ENCODE results near the gene SLC39A13.

The SLC39A13 gene

DNA sequence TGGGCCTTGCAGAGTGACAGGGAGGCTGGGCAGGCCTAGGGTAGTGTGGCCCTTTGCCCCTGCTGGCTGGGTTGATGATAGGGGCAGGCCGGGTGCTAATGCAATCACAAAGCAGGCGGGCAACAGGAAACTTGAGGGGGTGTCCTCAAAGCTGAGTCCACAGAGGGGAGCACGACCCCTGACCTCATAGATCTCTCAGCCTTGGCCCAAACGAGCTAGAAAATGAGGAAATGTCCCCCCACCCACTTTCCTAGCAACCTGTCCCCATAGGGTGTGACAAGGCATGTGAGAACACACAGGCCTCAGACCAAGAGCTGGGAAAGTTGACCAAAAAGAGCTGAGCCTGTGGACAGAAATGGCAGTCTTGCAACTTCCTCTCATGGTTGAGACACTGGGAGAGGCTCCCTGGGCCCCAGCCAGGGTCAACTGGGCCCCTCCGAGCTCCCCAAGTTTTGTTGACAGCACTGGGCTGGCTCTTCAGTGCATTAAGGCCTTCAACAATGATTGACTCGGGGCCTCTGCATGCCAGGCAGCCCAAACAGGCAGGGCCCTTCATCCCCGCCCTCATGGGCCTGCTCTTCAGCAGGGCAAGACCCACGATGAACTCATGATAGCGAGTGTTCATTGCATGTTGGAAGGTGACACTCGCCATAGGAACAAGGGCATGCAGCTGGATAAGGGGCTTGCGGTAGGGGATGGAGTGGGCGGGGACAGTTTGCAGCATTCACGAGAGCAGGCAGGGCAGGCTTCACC, 20.3 kb upstream of the SLC39A13 start:
- no peak for DNase-seq

DNA sequence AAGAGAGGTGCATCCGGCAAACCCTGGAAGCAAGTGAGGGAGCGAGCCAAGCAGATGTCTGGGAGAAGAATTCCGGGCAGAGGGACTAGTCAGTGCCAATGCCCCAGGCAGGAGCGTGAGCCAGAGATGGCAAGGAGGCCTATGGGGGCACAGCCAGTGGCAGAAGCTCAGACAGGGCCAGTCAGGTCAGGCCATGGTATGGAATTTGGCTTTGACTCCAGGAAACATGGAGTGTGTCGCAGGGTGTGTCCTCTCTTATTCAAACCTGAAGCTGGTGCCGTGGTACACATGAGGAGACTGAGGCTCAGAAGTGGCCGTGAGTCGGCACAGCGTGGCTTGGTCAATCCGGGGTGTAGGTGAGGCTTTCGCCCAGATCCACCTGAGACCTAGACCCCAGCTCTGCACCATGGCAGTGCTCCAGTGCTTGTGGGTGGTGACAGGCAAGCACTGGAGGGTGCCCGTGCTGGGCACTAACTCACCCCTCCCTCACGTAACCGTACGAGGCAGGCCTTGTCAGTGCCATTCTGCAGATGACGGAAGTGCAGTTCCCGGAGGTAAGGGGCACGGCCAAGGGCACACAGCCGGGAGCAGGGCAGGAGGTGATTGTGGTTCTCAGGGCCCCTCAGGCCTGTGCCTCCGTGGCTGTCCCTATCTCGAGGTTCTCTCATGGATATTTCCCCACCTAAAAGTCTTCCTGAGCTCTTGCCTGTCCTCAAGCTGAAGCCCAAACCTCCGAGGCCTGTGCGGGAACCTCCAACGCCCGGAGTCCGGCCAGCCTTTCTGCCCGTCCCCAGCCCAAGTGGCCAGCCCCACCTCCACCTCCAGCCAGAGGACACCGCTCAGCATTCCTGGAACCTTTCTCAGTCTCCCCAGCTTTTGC, 19.5 kb upstream of the SLC39A13 start:
- no peak for DNase-seq

DNA sequence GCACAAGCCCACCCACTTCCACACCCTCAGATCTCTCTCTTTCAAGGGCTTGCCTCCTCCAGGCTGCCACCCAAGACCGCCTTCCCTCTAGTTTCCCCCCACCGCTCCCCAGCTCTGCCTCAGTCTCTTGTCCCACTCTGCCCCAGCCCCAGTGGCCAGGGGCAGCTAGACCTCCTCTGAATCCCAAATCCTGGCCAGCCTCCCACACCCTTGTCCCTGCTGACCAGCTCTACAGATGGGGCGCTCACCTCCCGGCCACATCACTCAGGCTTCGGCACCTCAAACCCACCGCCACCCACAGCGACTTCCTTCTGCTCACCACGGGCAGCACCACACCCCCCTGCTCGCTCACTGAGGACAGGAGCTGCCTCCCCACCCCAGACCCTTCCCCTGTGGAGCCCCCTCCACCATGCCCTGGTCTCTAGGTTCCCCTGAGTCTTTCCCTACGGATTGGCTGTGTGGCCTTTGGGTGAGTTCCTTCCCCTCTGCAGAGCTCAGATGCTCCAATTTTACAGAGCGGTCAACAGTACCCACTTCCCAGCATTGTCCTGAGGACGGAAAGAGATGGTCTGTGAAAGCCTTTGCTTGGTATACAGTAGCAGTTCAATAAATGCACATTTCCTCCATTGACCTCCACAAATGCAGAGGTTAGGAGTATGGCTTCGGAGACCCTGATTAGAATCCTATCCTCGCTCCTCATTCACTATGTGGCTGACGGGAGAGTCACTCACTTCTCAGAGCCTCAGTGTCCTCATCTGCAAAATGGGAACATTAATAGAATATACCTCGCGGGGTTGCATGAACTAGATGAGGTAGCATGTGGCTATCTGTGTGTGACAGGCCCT, 18.6 kb upstream of the SLC39A13 start:
- DNase-seq = no peak

DNA sequence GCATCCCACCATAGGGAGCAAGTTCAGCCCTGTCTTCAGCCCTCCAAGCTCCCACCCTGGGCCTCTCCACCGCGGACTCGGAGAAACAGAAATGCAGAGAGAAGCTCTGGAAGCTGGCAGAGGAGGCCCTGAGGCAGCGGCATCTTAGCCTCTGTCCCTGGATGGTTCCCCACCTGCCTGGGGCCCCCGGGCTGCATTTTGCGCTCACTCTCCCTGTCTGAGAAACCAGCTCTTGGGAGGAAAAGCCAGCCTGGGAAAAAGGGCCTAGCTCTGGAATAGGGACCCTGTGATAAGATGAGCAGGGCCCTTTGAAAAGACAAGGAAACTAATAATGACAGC, 18.0 kb upstream of the SLC39A13 start:
- no peak for DNase-seq

DNA sequence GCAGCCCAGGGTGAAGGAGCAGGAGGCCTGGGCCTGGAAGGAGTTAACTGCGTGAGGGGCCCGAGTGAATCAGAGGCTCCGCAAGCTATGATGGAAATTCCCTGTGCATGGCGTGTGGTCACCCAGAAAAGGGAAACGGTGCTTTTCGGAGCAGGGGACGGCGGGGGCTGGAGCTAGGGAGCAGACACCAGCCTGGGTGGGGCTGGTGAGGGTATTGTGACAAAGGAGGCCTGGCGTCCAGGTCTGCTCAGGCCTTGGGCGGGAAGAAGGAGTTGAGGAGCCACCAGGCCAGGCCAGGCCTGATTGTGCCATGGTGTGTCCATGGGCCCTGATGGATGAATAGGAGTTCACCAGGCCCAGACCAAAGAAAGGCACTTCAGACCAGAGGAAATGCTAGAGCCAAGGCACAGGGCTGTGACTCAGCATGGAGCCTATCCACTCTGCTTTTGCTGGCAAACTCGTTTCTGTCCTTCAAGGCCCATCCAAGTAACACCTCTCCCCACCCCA, 17.3 kb upstream of the SLC39A13 start:
- DNase-seq = no peak

DNA sequence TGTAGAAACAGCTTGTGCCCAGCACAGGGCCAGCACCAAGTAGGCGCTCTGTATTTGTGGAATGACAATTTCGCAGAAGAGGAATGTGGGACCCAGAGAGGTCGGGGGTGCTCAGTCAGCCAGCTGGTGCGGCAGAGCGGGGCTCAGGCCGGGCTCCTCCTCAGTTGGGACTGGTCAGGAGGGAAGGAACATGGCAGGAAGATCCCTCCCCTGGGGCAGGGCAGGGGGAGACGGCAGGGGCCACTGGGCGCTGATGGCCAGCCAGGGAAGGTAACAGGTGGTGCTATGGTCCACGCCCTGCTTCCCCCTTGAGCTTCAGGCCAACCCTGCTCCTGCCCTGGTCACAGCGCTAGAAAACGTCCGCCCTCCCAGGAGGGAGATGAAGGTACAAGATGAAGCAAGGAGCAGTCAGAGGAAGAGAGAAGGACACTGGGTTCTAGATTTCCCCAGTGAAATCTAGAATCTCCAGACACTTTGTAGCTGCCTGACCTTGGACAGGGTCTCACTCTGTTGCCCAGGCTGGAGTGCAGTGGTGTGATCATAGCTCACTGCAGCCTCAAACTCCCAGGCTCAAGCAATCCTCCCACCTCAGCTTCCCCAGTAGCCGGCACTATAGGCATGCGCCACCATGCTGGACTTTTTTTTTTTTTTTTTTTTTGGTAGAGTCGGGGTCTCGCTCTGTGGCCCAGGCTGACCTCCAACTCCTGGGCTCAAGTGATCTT, 16.5 kb upstream of the SLC39A13 start:
- no peak for DNase-seq

DNA sequence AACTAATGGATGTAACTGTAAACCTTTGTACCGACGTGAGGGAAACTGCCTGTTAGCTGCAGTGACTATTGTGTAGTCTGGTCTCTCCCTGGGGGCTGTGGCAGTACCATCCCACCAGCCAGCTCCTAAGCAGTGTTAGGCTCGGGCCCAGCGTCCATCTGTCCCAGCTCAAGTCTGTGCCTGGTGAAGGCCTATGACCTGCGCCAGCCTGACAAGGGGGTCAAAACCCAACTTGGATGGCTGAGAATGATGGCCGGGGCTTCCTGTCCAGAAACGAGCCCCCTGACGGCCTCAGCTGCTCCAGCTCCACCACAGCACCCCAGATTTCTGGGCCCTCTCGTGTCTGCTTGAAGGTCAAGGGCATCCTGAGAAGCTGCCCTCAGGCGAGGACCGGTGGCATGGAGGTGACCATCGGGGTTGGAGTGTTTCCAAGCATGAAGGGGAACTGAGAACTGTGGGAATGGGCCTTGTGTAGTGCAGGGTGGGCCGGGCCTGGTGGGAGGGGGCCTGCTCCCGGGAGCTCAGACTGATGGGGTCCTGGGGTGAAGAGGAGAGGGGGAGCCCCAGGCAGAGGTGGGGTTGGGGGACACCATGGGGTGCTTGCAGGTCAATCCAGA, 15.7 kb upstream of the SLC39A13 start:
- no peak for DNase-seq

DNA sequence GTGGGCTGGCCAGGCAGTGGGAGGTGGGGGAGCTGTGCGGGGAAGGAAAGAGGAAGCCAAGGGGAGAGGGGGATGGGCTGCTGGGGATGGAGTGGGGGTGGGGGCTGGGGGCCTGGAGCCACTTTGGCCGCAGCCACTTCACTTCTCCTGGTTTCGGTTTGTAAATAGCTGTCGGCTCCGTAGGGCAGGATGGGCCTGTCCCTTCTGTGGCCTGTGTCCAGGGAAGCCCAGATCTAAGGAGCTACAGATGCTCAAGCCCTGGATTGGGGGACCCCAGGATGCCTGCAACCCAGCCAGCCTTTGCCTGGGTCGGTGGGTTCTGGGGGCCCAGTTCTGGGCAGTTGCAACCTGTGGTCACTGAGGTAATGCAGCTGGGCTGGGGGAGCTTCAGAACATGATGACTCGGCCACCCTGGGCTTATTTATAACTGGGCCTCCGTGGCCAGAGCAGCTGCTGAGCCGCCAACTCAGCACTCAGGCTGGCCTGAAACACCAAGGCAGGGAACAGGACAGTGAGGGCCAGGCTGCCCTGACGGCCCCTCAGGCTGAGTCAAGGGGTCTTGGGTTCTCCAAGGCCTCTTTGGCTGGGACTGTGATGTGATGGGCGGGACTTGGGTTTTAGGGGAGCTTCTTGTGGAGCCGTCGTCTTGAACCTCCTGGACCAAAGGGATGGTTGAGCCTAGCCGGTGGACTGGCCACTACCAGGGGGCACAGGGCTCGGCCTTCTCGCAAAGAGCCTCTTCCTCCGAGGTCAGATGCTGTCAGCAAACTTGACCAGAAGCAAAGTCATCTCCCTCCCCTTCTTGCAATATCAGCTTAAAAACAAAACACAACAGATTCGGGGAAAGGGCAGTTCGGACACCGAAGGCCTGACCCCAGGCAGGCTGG, 15.0 kb upstream of the SLC39A13 start:
- no peak for DNase-seq

DNA sequence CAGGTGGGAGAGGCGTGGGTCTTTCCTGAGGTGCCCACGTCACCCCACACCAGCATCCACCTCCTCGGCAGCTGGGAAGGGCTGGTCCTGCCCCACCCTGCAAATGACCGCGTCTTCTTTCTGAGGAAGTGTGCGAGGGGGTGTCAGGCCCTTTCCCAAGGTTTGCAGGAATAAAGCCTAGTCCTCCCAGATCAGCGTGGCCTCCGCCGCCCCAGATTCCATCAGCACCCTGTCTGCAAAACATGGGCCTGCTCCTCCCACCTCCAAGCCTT, 14.4 kb upstream of the SLC39A13 start:
- DNase-seq = no peak

DNA sequence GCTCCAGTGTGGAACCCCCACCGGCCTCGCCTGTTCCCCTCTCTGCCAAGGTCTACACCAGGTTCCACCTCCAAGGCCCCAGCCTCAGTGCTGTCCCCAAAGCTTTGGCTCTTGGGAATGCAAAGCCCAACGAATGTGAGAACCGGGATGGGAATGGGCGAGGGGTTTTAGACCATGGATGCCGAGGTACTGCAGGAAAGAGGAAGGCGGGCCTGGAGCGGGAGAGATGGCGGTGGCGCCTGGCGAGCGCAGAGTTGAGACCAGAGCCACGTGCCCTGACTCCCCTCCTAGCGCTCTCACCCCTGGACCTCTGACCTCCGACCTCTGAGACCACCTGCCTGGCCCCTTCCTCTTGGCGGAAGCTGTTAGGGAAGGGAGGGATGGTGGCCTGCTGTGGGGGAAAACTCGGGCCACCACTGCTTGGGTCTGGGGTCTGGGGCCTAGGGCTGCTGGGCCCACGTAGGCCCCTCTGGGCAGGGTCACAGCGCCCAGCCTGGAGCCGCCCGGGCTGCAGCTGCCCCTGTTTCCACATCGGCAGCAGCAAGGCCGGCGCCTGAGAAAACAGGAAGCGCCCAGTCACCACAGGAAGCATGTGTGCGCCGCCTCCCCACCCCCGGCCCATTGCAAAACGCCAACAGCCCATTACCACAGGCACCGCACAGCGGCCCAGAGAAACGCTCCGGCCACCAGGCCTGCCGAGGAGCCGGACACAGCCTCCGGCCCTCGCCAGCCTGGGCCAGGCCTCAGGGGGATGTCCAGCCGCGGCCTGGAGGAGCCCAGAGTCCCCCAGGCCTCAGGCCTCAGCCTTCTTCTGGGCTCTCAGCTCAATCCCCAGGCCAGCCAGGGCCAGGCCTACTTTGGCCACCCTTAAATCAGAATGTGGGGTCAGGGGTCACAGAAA, 13.8 kb upstream of the SLC39A13 start:
- no peak for DNase-seq

DNA sequence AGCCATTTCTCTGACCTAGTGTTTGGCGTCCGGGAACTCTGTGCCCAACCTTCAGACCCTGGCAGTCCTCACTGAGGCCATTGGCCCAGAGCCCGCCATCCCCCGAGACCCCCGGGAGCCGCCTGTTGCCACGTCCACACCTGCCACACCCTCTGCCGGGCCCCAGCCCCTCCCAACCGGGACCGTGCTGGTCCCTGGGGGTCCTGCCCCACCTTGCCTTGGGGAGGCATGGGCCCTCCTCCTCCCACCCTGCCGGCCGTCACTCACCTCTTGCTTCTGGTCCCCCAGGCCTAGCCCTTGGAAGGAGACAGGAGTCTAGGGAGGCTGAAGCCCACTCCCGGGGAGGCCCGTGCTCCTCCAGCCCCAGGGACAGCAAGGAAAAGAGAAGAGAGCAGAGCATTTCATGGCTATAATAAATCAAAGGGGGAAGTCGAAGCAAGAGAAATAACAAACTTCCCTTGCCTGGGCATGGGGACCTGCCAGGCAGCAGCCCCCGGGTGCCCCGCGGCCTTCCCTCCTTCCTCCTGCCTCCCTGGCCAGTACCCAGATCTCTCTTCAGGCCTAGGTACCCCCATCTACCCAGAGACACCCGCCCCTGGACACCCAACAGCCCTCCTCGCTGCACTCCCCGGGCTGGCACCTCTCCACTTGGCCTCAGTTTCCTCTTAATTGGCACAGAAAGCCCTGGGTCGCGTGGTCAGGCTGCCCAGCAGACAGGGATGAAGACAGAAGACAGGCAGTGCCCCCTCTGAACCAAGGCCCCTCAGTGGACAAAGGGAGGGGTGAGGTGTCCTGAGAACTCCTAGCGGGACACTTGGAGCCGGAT, 13.0 kb upstream of the SLC39A13 start:
- no peak for DNase-seq

DNA sequence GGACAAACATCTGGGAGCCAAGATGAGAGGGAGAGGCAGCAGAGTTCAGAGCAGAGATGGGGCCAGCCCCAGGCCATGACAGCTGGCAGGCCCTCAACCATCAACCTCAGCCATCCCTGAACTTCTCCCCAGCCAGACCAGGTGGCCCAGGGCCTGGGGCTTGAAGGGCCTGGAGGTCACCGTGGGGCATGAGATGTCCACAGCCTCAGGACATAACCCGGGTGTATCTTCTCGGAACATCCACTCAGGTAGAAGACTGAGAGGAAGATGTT, 12.4 kb upstream of the SLC39A13 start:
- no peak for DNase-seq

DNA sequence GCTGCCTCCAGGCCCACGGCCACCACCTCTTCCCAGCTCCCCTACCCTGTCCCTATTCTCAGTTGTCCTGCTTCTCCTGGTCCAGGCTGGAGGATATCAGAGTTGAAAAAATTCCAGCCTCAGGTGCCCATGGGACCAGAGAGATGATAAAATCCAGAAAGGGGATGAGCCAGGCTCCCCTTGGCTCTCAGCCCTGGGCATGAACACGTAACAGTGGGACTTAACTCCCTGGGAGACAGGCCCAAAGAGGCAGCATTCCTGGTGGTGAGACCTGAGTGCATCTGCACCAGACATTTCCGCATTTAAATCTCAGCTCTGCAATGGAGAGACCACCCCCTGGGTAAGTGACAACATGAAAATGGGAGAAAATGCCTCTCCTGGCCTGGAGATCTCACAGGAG, 10.4 kb upstream of the SLC39A13 start:
- DNase-seq = no peak

DNA sequence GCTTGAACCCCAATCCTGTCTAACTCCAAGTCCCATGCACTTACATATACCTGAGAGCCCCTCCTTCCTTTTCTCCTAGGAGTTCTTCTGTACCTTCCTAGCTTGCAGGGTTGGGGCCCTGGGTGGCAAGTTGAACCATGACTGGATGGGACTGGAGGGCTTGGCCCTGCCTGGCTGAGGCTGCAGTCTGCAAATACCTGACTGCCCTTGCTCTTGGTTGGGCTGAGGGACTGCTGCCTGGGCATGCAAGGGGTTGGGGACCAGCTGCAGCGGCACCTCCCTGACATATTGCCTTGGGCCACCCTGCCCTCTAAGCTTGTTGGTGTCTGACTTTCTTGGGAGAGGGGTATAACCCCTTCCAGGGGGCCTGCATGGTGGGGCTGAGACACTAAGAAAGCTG, 9.8 kb upstream of the SLC39A13 start:
- DNase-seq = no peak

DNA sequence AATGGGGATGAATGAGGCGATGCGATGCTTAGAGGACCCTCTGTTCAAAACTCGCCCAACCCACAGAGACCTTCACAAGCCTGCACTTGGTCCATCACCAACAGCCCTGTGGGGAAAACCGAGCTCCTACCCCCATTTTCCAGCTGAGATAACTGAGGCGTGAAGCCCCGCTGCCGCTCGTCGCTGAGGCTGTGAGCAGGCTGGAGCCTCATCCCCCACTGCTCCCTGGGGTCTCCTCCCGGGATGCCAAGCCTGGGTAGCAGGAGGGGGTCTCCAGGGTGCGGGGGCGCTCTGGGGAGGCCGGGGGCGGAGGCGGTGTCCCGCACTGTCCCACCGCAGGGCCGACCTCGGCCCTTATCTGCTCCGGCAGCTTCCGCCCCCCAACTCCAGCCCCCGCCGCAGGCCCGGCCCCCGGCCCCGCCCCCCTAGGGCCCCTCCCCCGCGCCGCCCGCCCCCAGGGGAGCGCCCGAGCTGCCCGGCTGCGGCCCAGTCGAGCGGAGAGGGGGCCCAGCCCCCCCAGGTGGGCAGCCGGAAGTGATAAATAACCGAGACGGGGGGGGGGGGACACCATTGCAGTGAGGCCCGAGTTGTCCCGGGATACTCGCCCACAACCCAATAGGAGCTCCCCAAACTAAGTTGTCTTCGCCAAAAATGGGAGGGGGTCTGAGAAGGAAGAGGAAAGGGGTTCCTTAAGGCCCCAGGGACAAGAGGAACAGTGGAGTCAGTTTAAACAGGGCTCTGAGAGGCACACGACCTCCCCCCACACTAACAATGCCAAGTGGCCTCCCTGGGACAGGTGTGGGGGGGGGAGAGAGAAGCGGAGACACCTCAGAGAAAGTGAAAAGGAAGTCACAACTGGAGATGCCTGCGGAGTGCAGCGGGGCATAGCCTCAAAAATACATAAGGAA, 8.3 kb upstream of the SLC39A13 start:
- no peak for DNase-seq

DNA sequence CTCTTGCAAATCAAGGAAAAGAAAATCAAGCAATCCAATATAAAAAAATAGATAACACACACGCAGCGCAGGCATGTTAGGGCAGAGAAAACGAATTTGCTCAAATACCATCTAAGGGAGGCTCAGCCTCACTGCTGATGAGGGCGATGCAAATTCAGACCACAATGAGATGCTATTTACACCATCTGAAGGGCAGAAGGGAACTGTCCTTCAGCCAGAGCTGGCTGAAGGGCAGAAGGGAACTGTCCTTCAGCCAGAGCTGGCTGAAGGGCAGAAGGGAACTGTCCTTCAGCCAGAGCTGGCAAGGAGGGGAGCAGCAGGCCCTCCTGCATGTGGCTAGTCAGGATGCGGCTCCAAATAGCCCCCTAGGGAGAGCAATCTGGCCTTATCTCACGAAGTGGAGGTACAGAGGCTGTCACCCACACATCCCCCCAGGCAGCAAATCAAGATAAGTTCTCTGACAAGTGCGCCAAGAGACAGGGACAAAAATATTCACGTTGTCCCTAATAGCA, 7.6 kb upstream of the SLC39A13 start:
- no peak for DNase-seq

DNA sequence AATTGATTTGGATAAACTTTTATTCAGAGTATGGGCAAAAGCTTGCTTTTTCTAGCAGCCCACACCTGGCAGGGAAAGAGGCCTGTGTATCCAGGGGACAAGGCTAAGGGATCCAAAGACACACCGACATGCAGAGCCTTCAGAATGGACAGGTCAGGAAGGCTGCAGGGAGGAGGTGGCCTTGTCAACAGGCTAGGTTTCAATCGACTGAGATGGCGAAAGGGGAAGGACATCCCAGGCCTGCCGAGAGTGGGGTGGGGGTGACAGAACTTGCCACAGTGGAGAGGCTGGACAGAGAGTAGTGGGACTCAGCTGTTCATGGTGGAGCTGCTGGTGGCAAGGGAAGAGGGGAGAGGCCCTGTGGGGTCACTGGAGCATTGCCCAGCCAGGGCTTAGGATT, 5.3 kb upstream of the SLC39A13 start:
- no peak for DNase-seq

DNA sequence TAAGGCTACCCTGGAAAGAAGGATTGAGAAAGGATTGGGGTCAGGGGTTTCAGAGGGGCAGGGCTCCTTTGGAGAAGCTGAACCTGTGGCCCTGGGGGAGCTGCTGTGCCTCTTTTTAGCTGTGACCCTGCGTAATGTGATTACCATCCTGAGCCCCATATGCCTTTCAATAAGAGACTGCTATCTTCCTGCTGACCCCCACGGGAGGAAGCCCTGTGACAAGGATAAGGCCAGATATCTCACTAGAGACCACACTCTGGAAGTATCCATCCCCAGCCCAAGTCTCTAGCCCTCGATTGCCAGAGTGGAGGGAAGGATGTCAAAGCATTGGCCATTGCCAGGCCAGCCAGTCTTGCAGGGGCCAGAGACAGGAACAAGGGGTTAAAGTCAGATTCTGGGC, 4.8 kb upstream of the SLC39A13 start:
- DNase-seq = no peak
